ENCODE data around the gene CCDC183.

DNA sequence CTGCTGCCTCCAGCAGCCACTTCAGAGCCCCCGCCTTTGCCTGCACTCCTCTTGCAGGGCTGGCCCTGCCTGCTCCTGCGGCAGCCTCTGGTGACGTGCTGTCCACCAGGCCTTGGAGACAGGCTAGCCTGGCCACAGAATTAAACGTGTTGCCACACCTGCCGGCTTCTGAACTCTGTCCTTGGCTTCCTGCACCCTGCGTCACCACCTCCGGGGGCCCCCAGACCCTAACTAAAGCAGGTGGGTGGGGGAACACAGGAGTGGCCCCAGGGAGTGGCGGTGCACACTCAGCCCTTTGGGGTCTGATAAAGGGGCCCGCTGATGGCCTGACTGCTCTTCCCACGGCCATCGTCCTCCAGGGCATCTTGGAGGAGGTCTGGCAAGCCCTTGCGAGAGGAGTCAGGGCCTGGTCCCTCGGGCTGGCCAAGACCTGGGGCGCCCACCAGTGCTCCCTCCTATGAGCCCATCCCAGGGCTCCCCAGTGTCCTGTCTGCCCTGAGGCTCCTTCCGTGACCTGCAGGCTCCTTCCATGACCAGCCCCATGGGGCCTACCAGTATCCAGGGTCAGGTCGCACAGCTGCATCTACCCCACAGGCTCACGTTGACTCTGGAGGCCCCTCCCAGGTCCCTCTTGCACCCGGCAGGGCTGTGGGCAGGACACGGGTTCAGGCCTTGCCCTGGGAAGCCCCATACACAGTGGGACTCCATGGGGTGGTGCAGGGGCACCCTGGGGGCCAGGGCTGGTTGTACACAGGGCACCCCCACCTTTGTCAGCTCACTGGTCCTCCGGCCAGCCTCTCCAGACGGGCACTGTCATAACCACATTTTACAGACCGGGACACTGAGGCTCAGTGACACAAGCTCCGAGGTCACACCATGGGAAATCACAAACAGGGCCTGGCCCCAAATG, 55.0 kb downstream of the CCDC183 start:
- no peak for TF ChIP-seq CTCF (IDR thresholded peaks at IDR 0.05; ENCODE audit: low read depth, low read length)
- TF ChIP-seq POLR2A (IDR thresholded peaks at IDR 0.05; ENCODE audit: extremely low read depth, insufficient read length): no peak
- no peak for TF ChIP-seq MYC (IDR thresholded peaks at IDR 0.05; ENCODE audit: low read depth, low read length)
- TF ChIP-seq MAX (IDR thresholded peaks at IDR 0.05; ENCODE audit: low read depth, low read length): no peak
